PC-3 (cell line): ENCODE data around the gene PRRC1.

Source experiments
- EZH2 ChIP-seq: fragments of 300-600 bp; sonication (generic); IDR thresholded peaks from one replicate; pipeline ENCODE4 v1.6.1; 2017; ENCODE audit warnings: antibody characterized with exemption, mild to moderate bottlenecking, low read length; ENCODE audit not compliant: unreplicated experiment
- TF ChIP-seq, protein P1 (sequence below): fragments of 300-600 bp; sonication (generic); conservative IDR thresholded peaks from 2 replicates; pipeline ENCODE4 v1.5.1; 2017; ENCODE audit warnings: antibody characterized with exemption, low read depth, mild to moderate bottlenecking, low read length

DNA sequence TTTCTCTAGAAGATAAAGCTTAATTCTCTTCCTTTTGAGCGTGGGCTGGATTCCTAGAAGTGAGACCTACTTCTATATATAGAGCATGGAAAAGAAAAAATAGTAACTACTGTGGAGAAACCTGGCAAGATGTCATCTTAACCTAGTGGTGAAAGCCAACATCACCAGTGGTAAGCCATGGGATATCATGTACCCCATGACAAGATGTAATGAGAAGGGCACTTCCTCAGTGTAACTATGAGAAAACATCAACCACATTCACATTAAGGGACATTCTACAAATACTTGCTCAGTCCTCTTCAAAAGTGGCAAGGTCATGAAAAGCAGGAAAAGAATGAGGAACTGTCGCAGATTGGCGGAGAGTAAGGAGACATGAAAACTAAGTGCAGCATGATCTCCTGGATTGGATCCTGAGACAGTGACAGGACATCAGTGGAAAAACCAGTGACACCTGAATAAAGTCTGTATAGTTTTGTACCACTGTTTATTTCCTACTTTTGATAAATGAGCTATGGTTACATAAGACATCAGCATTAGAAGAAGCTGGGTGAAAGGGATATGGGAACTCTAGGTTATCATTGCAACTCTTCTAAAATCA lies 65.4 kb downstream of the PRRC1 start:
- TF ChIP-seq, protein P1, sequence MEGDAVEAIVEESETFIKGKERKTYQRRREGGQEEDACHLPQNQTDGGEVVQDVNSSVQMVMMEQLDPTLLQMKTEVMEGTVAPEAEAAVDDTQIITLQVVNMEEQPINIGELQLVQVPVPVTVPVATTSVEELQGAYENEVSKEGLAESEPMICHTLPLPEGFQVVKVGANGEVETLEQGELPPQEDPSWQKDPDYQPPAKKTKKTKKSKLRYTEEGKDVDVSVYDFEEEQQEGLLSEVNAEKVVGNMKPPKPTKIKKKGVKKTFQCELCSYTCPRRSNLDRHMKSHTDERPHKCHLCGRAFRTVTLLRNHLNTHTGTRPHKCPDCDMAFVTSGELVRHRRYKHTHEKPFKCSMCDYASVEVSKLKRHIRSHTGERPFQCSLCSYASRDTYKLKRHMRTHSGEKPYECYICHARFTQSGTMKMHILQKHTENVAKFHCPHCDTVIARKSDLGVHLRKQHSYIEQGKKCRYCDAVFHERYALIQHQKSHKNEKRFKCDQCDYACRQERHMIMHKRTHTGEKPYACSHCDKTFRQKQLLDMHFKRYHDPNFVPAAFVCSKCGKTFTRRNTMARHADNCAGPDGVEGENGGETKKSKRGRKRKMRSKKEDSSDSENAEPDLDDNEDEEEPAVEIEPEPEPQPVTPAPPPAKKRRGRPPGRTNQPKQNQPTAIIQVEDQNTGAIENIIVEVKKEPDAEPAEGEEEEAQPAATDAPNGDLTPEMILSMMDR = no peak
- no peak for TF ChIP-seq EZH2
